Renal cortical epithelial cell (primary cell): Measurements from ENCODE around the gene COPRS. TPM values are rescaled to one million over a fixed set of nuclear protein-coding genes. Genes with fewer than 3 reads are reported as not detected.

Experiments used
- DNase-seq: peaks from one replicate; pipeline ENCODE4 v3.0.0-alpha.2; 2011; ENCODE audit warnings: low read depth
- total RNA-seq: library from RNA; depleted of rRNA; stranded (reverse); fragments of >200 nt; gene quantifications from 2 replicates; pipeline ENCODE4 v1.2.3, GENCODE V29; 2014

COPRS gene
- total RNA-seq, 1 donor from 2014 or later: 40.0 TPM

DNA sequence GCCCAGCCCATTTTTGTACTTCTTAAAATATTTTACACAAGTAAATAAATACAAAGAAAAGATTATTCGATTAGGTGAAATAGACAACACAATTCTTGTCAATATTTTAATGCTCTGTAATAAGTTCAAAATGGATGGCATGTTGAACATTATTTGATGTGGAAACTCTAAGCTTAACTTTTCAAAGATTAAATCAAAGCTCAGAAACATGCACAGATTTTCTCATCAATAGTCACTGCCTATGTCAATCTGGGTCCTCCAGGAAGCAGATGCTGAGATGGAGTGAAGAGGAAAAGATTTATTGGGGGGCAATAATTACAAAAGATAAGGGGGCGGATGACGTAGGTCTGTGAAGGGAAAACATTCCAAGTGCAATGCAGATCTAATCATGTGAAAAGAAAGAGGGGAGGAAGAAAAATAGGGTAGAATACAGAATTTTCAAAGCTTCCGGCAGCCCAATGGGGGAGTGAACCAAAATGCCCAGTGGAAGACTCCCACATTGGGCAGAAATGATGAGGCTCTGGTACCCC, 50.5 kb downstream of the COPRS start:
- DNase-seq: no peak

DNA sequence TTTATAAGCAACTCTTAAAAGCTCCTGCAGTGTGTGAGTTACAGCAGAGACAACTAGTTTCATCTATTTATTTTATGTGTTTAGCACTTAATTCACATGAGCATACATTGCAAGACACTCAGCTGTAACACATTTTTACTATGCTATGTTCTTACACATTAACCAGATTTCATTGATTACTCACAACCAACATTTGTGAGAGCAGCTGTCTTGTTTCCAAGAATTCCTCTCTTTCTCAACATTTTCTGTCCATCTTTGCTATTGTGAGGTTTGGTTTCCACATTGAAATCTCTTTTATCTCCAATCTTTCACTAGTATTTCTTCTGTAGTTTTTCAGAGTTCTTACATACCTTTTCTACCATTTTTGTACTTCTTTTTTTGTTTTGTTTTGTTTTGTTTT, 51.2 kb downstream of the COPRS start:
- DNase-seq: peak; percentile 82

DNA sequence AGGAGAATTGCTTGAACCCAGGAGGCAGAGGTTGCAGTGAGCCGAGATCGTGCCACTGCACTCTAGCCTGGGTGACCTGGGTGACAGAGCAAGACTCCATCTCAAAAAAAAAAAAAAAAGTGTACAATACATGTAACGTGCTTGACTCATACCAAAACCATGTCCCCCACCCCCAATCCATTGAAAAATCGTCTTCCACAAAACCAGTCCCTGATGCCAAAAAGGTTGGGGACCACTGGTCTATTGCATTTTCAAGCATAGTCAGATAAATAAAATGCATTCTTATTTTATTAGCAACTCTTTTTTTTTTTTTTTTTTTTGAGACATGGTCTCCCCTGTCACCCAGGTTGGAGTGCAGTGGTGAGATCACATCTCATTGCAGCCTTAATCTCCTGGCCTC, 52.1 kb downstream of the COPRS start:
- DNase-seq: no peak

GRCh38 chr17:31803494-31804213, 55.4 kb downstream of the COPRS start:
- peak; percentile 80 for DNase-seq

GRCh38 chr17:31802502-31802901, 56.5 kb downstream of the COPRS start:
- no peak for DNase-seq

Other genes with a start within 250 kb of the COPRS start
- gene UTP6, start 42.5 kb upstream of the COPRS start, total RNA-seq: 42.0 and 57.1 TPM in 2 replicates
- gene SUZ12, start 77.8 kb upstream of the COPRS start, total RNA-seq: 20.1 and 45.2 TPM in 2 replicates
- 5.6 and 8.3 TPM in 2 replicates for gene LRRC37B, start 148.1 kb upstream of the COPRS start, total RNA-seq